H1 (cell line): ENCODE data around the gene NAV2. TPM values are rescaled to one million over a fixed set of nuclear protein-coding genes. Genes with fewer than 3 reads are reported as not detected.

Experiments
- CTCF ChIA-PET: fragments of 300-600 bp; sonication (Branson Sonifier 250); formaldehyde crosslinking; loops from one replicate; lab custom pipeline; 2021; ENCODE audit not compliant: partially characterized antibody; lab: Charles Lee
- POLR2A ChIA-PET: fragments of 300-600 bp; sonication (Branson Sonifier 250); formaldehyde crosslinking; loops from one replicate; lab custom pipeline; 2021; ENCODE audit warnings: inconsistent platforms; ENCODE audit not compliant: partially characterized antibody; lab: Charles Lee
- DNase-seq, 2 experiments: peaks; one replicate each; pipeline versions ENCODE4 v3.0.0 to v3.0.0-alpha.2; 2010 to 2022; ENCODE audit warnings: low spot score in 2 of 2, low read depth in 1 of 2, mixed read lengths in 1 of 2
- FAIRE-seq: peaks from 2 replicates; lab custom pipeline; 2011; peaks lifted over from hg19 to GRCh38; lab: Jason Lieb, UNC
- H2AFZ ChIP-seq: 2 replicates; pipeline ENCODE4 v1.8.1; 2012; ENCODE audit warnings: low read length, inconsistent platforms
- H2AK5ac ChIP-seq: 2 replicates; pipeline ENCODE4 v1.6.1; 2013; ENCODE audit warnings: low read depth, low read length
- H2BK120ac ChIP-seq: replicated peaks from 2 replicates; pipeline ENCODE3; 2013; ENCODE audit warnings: low read depth, low read length, inconsistent platforms
- H2BK12ac ChIP-seq: 2 replicates; pipeline ENCODE4 v1.6.1; 2013; ENCODE audit warnings: low read depth, low read length
- H2BK15ac ChIP-seq: 2 replicates; pipeline ENCODE4 v1.6.1; 2013; ENCODE audit warnings: low read length
- H2BK20ac ChIP-seq: 2 replicates; pipeline ENCODE4 v1.6.1; 2013; ENCODE audit warnings: low read length
- H2BK5ac ChIP-seq: 2 replicates; pipeline ENCODE4 v1.6.1; 2013; ENCODE audit warnings: low read depth, low read length
- H3K14ac ChIP-seq: 2 replicates; pipeline ENCODE4 v1.6.1; 2013; ENCODE audit warnings: inconsistent platforms; ENCODE audit not compliant: insufficient read length
- H3K18ac ChIP-seq: 2 replicates; pipeline ENCODE4 v1.6.1; 2013; ENCODE audit warnings: low read length; ENCODE audit errors: extremely low read depth
- H3K23ac ChIP-seq: 2 replicates; pipeline ENCODE4 v1.6.1; 2013; ENCODE audit warnings: inconsistent platforms; ENCODE audit not compliant: insufficient read length
- H3K23me2 ChIP-seq: 2 replicates; pipeline ENCODE4 v1.6.1; 2013; ENCODE audit warnings: low read depth, low read length
- H3K27ac ChIP-seq: 2 replicates; pipeline ENCODE4 v1.6.1; 2011; ENCODE audit warnings: low read depth, low read length, inconsistent platforms
- H3K27me3 ChIP-seq, 4 experiments: replicated peaks in 1 of 4; 1 replicate in 1 of 4; 2 replicates in 3 of 4; pipeline versions ENCODE4 v1.6.1 to v1.8.1; 2011 to 2013; ENCODE audit warnings: low read length in 3 of 4, mild to moderate bottlenecking in 3 of 4, inconsistent platforms in 2 of 4, mixed read lengths in 2 of 4, moderate library complexity in 1 of 4; ENCODE audit not compliant: control insufficient read depth in 3 of 4, insufficient read depth in 3 of 4; ENCODE audit errors: extremely low read depth in 1 of 4
- H3K36me3 ChIP-seq, 4 experiments: 2 replicates each; pipeline versions ENCODE4 v1.6.1 to v1.8.1; 2011 to 2013; ENCODE audit warnings: mild to moderate bottlenecking in 4 of 4, low read length in 3 of 4, moderate library complexity in 2 of 4, control low read depth in 1 of 4, inconsistent platforms in 1 of 4; ENCODE audit not compliant: insufficient read depth in 4 of 4, control insufficient read depth in 2 of 4
- H3K4ac ChIP-seq: replicated peaks from 2 replicates; pipeline ENCODE3; 2013; ENCODE audit warnings: low read length, low read depth, mixed read lengths, inconsistent platforms; ENCODE audit not compliant: insufficient read length
- H3K4me1 ChIP-seq, 4 experiments: replicated peaks in 1 of 4; 1 replicate in 1 of 4; 2 replicates in 3 of 4; pipeline versions ENCODE4 v1.6.1 to v1.8.1; 2011 to 2013; ENCODE audit warnings: low read length in 3 of 4, inconsistent platforms in 2 of 4, mixed read lengths in 1 of 4; ENCODE audit not compliant: insufficient read depth in 4 of 4, control insufficient read depth in 3 of 4
- H3K4me2 ChIP-seq, 2 experiments: 2 replicates each; pipeline versions ENCODE4 v1.6.1 to v1.8.1; 2011 to 2013; ENCODE audit warnings: low read depth in 2 of 2, low read length in 2 of 2, control low read depth in 1 of 2, inconsistent platforms in 1 of 2, mild to moderate bottlenecking in 1 of 2; ENCODE audit not compliant: insufficient read depth in 1 of 2
- H3K4me3 ChIP-seq, 4 experiments: fragments of 200-600, 300-600 bp in 1 of 4; sonication (generic), shearing (Covaris generic), sonication (Bioruptor Twin) in 1 of 4; 2 replicates each; pipeline versions ENCODE4 v1.5.1 to v1.8.1; 2011 to 2016; ENCODE audit warnings: low read length in 4 of 4, low read depth in 3 of 4, control low read depth in 2 of 4, inconsistent platforms in 2 of 4, mild to moderate bottlenecking in 2 of 4, mixed read lengths in 1 of 4, moderate library complexity in 1 of 4; ENCODE audit not compliant: insufficient read depth in 2 of 4; ENCODE audit errors: extremely low read depth in 1 of 4
- H3K56ac ChIP-seq: replicated peaks from 2 replicates; pipeline ENCODE3; 2013; ENCODE audit warnings: low read depth, mild to moderate bottlenecking, mixed read lengths, low read length, inconsistent platforms; ENCODE audit not compliant: insufficient read length
- H3K79me1 ChIP-seq: 2 replicates; pipeline ENCODE4 v1.6.1; 2013; ENCODE audit warnings: low read depth, low read length, control low read depth
- H3K79me2 ChIP-seq, 2 experiments: 2 replicates each; pipeline versions ENCODE4 v1.6.1 to v1.8.1; 2012 to 2013; ENCODE audit warnings: low read length in 2 of 2, mild to moderate bottlenecking in 2 of 2, inconsistent platforms in 1 of 2; ENCODE audit not compliant: insufficient read depth in 2 of 2, control insufficient read depth in 1 of 2
- H3K9ac ChIP-seq, 4 experiments: replicated peaks in 1 of 4; 1 replicate in 1 of 4; 2 replicates in 3 of 4; pipeline versions ENCODE4 v1.6.1 to v1.8.1; 2011 to 2013; ENCODE audit warnings: low read depth in 3 of 4, low read length in 3 of 4, control low read depth in 2 of 4, mild to moderate bottlenecking in 2 of 4, moderate library complexity in 2 of 4, inconsistent platforms in 1 of 4; ENCODE audit errors: extremely low read depth in 1 of 4
- H3K9me3 ChIP-seq, 2 experiments: 2 replicates each; pipeline versions ENCODE4 v1.6.1 to v1.8.1; 2012 to 2013; ENCODE audit warnings: mild to moderate bottlenecking in 2 of 2, moderate library complexity in 2 of 2, control low read depth in 1 of 2, inconsistent platforms in 1 of 2, low read depth in 1 of 2, low read length in 1 of 2, mixed read lengths in 1 of 2; ENCODE audit not compliant: insufficient read depth in 2 of 2
- H4K20me1 ChIP-seq, 2 experiments: replicated peaks in 1 of 2; 2 replicates each; pipeline versions ENCODE3 to v1.8.1; 2011 to 2013; ENCODE audit warnings: inconsistent platforms in 2 of 2, low read length in 2 of 2, mild to moderate bottlenecking in 1 of 2; ENCODE audit not compliant: insufficient read depth in 2 of 2, control insufficient read depth in 1 of 2
- H4K5ac ChIP-seq: 2 replicates; pipeline ENCODE4 v1.6.1; 2013; ENCODE audit warnings: low read length, low read depth, mixed read lengths, inconsistent platforms; ENCODE audit not compliant: insufficient read length
- H4K8ac ChIP-seq: 2 replicates; pipeline ENCODE4 v1.8.0; 2013; ENCODE audit warnings: mild to moderate bottlenecking, moderate library complexity, low read length, inconsistent platforms; ENCODE audit not compliant: insufficient read depth; ENCODE audit errors: extremely low read depth
- H4K91ac ChIP-seq: replicated peaks from 2 replicates; pipeline ENCODE3; 2013; ENCODE audit warnings: low read length, mixed read lengths, inconsistent platforms; ENCODE audit not compliant: insufficient read length
- ASH2L ChIP-seq: fragments of 200-600, 300-600 bp; sonication (generic); IDR thresholded peaks from one replicate; pipeline ENCODE4 v1.7.1; 2017; ENCODE audit warnings: low read length
- ATF2 ChIP-seq: IDR thresholded peaks from 2 replicates; pipeline ENCODE4 v1.6.1; 2012; ENCODE audit warnings: low read length, inconsistent platforms
- BACH1 ChIP-seq: IDR thresholded peaks from 2 replicates; pipeline ENCODE4 v1.6.1; 2012; ENCODE audit warnings: low read length, improper control_type of control experiment
- CEBPB ChIP-seq: IDR thresholded peaks from 2 replicates; pipeline ENCODE4 v1.6.1; 2012; ENCODE audit warnings: low read depth, low read length
- CREB1 ChIP-seq: IDR thresholded peaks from 2 replicates; pipeline ENCODE4 v1.6.1; 2012; ENCODE audit warnings: inconsistent platforms
- EZH2 ChIP-seq: fragments of 200-600 bp; sonication (generic); IDR thresholded peaks from 2 replicates; pipeline ENCODE4 v1.7.1; 2012; ENCODE audit warnings: low read depth, mild to moderate bottlenecking, moderate library complexity, low read length, inconsistent platforms; ENCODE audit not compliant: severe bottlenecking
- GTF2F1 ChIP-seq: IDR thresholded peaks from 2 replicates; pipeline ENCODE4 v1.6.1; 2012; ENCODE audit warnings: low read depth, low read length, improper control_type of control experiment, borderline replicate concordance
- PHF8 ChIP-seq: fragments of 200-600 bp; sonication (generic); conservative IDR thresholded peaks from 2 replicates; pipeline ENCODE4 v1.7.1; 2012; ENCODE audit warnings: low read depth, mild to moderate bottlenecking, inconsistent platforms, low read length, moderate library complexity
- SIN3A ChIP-seq, 2 experiments: IDR thresholded peaks in 1 of 2; conservative IDR thresholded peaks in 1 of 2; 2 replicates each; pipeline ENCODE4 v1.6.1; 2011 to 2012; ENCODE audit warnings: low read length in 2 of 2, improper control_type of control experiment in 1 of 2, low read depth in 1 of 2, mild to moderate bottlenecking in 1 of 2
- SP2 ChIP-seq: IDR thresholded peaks from 2 replicates; pipeline ENCODE4 v1.6.1; 2012; ENCODE audit warnings: mild to moderate bottlenecking, low read length, inconsistent platforms
- SRF ChIP-seq: IDR thresholded peaks from 2 replicates; pipeline ENCODE4 v1.6.1; 2011; ENCODE audit warnings: mild to moderate bottlenecking, low read depth, low read length, moderate library complexity
- SUZ12 ChIP-seq: fragments of 200-600 bp; sonication (generic); IDR thresholded peaks from 2 replicates; pipeline ENCODE4 v1.6.1; 2012; ENCODE audit warnings: mild to moderate bottlenecking, inconsistent platforms, low read length, moderate library complexity, mixed read lengths
- TBP ChIP-seq: IDR thresholded peaks from 2 replicates; pipeline ENCODE4 v1.6.1; 2011; ENCODE audit warnings: low read depth, low read length, improper control_type of control experiment
- YY1 ChIP-seq: IDR thresholded peaks from 2 replicates; pipeline ENCODE4 v1.6.1; 2011; ENCODE audit warnings: low read depth, mild to moderate bottlenecking, low read length
- WGBS, 2 experiments: shearing (Covaris generic) in 1 of 2; methylation state at CpG; one replicate each; pipeline versions ENCODE4 v1.1.6 to v1.1.7; 2013 to 2015; ENCODE audit warnings: low lambda C conversion rate in 2 of 2, mixed read lengths in 2 of 2, inconsistent platforms in 1 of 2, low coverage in 1 of 2, missing lambda C conversion rate in 1 of 2; ENCODE audit not compliant: insufficient replicate concordance in 2 of 2, insufficient coverage in 1 of 2, insufficient read length in 1 of 2; ENCODE audit errors: extremely low coverage in 1 of 2, missing lambda C conversion rate in 1 of 2; 5-methylcytosine and 5-hydroxymethylcytosine counted together
- polyA plus RNA-seq, 7 experiments: library from polyadenylated mRNA; depleted of rRNA in 3 of 7; stranded (reverse) in 5 of 7; unstranded in 2 of 7; fragments of >200 nt in 5 of 7; fragments of 200-250 nt in 2 of 7; gene quantifications; 1 replicate in 5 of 7; 2 replicates in 1 of 7; 4 replicates in 1 of 7; pipeline versions ENCODE4 v1.2.1 to v1.2.3, GENCODE V29; 2011 to 2013; ENCODE audit warnings: missing spikeins in 2 of 7, mixed read lengths in 2 of 7
- total RNA-seq: library from RNA; stranded (reverse); fragmentation: NEBNext Ultra II Directional; extraction: Animal tissue kit (Norgen Biotek cat#: 25700); gene quantifications from 2 replicates; pipeline ENCODE4 v1.2.1, GENCODE V29; 2021

The NAV2 gene
- total and polyA plus RNA-seq, 2 of the 8 experiments (the other 6 are each of a cell fraction or from before 2014, with no cell fraction given): 35.6 to 73.6 TPM

DNA sequence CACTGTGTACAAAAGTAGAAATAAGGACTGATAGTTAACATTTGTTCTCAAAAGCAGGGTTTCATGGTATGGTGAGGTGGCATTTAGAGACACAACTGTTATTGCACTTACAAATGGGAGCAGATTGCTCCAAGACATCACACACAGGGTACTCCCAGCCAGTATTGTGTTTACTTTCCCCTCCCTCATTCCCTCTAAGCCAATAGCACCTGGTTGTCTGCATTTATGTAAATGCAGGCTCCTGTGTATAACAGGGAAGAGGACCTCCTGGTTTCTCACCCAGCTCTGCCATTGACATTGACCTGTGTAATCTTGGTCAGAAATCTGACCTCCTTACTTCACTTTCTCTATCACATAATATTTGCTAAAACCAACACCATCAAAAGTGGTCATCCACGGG is 154.4 kb downstream of the NAV2 start:
- Histone ChIP-seq H4K20me1 (no peaks in the 10 kb centered on the region), H4K8ac (no peak overlapping the region), H3K36me3 (peaks cover 3 to 14% (median 6%) of the 10 kb centered on the region in 4 experiments; a peak in 6 of 8 replicates), H4K91ac (no peak overlapping the region), H3K79me2 (peaks cover 0 to 30% of the 10 kb centered on the region in 2 experiments; a peak in 2 of 4 replicates), H3K56ac (no peak overlapping the region), H2BK5ac (no peak overlapping the region), H4K5ac (no peak overlapping the region), H3K4me2 (no peak overlapping the region), H3K79me1 (peaks cover 5% of the 10 kb centered on the region; the same call in 1 of the 2 replicates), H2BK120ac (no peak overlapping the region), H2AFZ (no peak overlapping the region), H3K14ac (no peak overlapping the region), H3K4me1 (peaks cover 4 to 28% (median 19%) of the 10 kb centered on the region in 4 experiments), H3K23me2 (no peaks in the 10 kb centered on the region), H2BK20ac (no peak overlapping the region), H2BK15ac (no peak overlapping the region), H3K27ac (no peak overlapping the region), H3K9ac (no peak overlapping the region), H2BK12ac (no peak overlapping the region), H3K27me3 (no peaks in the 10 kb centered on the region), H3K18ac (no peak overlapping the region), H3K4me3 (no peak overlapping the region), H3K4ac (no peak overlapping the region), H3K23ac (no peak overlapping the region), H3K9me3 (no peaks in the 10 kb centered on the region), H2AK5ac (no peak overlapping the region)
- WGBS, 2 experiments: 74% methylated on average over 1 of the region's 1 CpG; no CpG with 5 or more reads in 1 of the 2 experiments
- ChIA-PET POLR2A (no interaction called here), CTCF (interaction anchor here (1.5 to 1.8 kb wide), 2 partner anchors 19 to 37 kb away, joined by 5 to 7 read pairs; no protein-coding TSS in a partner anchor)
- DNase-seq (no peak), FAIRE-seq (no peak)
- TF ChIP-seq CREB1 (no peak), SUZ12 (no peak), YY1 (no peak), SIN3A (conservative IDR thresholded peaks at IDR 0.05 in 1 of 2, IDR thresholded peaks at IDR 0.05 in 1 of 2; ENCODE audit: low read depth in 1 of 2, low read length in 2 of 2) (no peak), SP2 (no peak), EZH2 (no peak), TBP (no peak), SRF (no peak), CEBPB (no peak), PHF8 (no peak), GTF2F1 (no peak), ASH2L (no peak), BACH1 (no peak), ATF2 (no peak)
